Measurements from ENCODE around the gene DYRK4. TPM values are rescaled to one million over a fixed set of nuclear protein-coding genes. Genes with fewer than 3 reads are reported as not detected.

DYRK4 gene
- polyA plus RNA-seq, 3 donors, result 17.4 to 26.9 (median 22.4) TPM

- Histone ChIP-seq H3K4me1 (ENCODE audit: control insufficient read depth in 1 of 2, insufficient read depth in 2 of 2, low read length in 2 of 2) (no peaks in the 10 kb centered on the region), H3K4me2 (replicated peaks; ENCODE audit: extremely low read depth, low read length, poor library complexity, severe bottlenecking) (no peak overlapping the region), H3K9me3 (replicated peaks in 1 of 2; ENCODE audit: control insufficient read depth in 1 of 2, insufficient read depth in 1 of 2, low read length in 2 of 2) (no peaks in the 10 kb centered on the region), H3K4me3 (replicated peaks in 1 of 3; ENCODE audit: low read depth in 2 of 3, low read length in 3 of 3) (no peak overlapping the region), H3K36me3 (replicated peaks in 1 of 2; ENCODE audit: control insufficient read depth in 1 of 2, insufficient read depth in 2 of 2, low read length in 2 of 2) (peaks cover 36 to 53% of the 10 kb centered on the region in 2 donors), H3K9ac (ENCODE audit: insufficient read depth, low read length, poor library complexity, severe bottlenecking) (no peak overlapping the region), H2AFZ (ENCODE audit: insufficient read depth, low read depth, low read length, poor library complexity, severe bottlenecking) (no peak overlapping the region), H3K27ac (ENCODE audit: low read depth in 1 of 2, low read length in 2 of 2) (no peak overlapping the region), H3K79me2 (ENCODE audit: insufficient read depth, low read length) (no peaks in the 10 kb centered on the region), H4K20me1 (ENCODE audit: insufficient read depth, low read length) (no peaks in the 10 kb centered on the region), H3K27me3 (ENCODE audit: control insufficient read depth in 2 of 2, insufficient read depth in 2 of 2, low read length in 2 of 2) (no peaks in the 10 kb centered on the region)
- Mint-ChIP-seq H3K9me3 (no peaks in the 10 kb centered on the region), H3K27me3 (ENCODE audit: low read depth in 3 of 3) (peaks cover 0 to 2% (median 0%) of the 10 kb centered on the region in 3 donors), H3K36me3 (peaks cover 39 to 40% of the 10 kb centered on the region in 2 donors), H3K4me1 (no peaks in the 10 kb centered on the region), H3K27ac (no peak overlapping the region), H3K4me3 (no peak overlapping the region)
- TF ChIP-seq CTCF (IDR thresholded peaks at IDR 0.05), result no peak
- WGBS (ENCODE audit: insufficient coverage), result 94% methylated on average over 2 of the region's 9 CpGs
- DNase-seq, result no peak
- intact Hi-C loops (cut with micrococcal nuclease), result no loop called here
Observed at GRCh38 chr12:4615667-4616066, 53.7 kb downstream of the DYRK4 start.

GRCh38 chr12:4621511-4621910, 59.5 kb downstream of the DYRK4 start:
- Histone ChIP-seq H3K79me2 (ENCODE audit: insufficient read depth, low read length) (no peaks in the 10 kb centered on the region), H4K20me1 (ENCODE audit: insufficient read depth, low read length) (no peaks in the 10 kb centered on the region), H3K27me3 (ENCODE audit: control insufficient read depth in 2 of 2, insufficient read depth in 2 of 2, low read length in 2 of 2) (no peaks in the 10 kb centered on the region), H3K4me2 (replicated peaks; ENCODE audit: extremely low read depth, low read length, poor library complexity, severe bottlenecking) (no peak overlapping the region), H3K9me3 (replicated peaks in 1 of 2; ENCODE audit: control insufficient read depth in 1 of 2, insufficient read depth in 1 of 2, low read length in 2 of 2) (no peaks in the 10 kb centered on the region), H3K27ac (ENCODE audit: low read depth in 1 of 2, low read length in 2 of 2) (no peak overlapping the region), H3K36me3 (replicated peaks in 1 of 2; ENCODE audit: control insufficient read depth in 1 of 2, insufficient read depth in 2 of 2, low read length in 2 of 2) (no peaks in the 10 kb centered on the region), H3K4me1 (ENCODE audit: control insufficient read depth in 1 of 2, insufficient read depth in 2 of 2, low read length in 2 of 2) (no peaks in the 10 kb centered on the region), H3K9ac (ENCODE audit: insufficient read depth, low read length, poor library complexity, severe bottlenecking) (no peak overlapping the region), H3K4me3 (replicated peaks in 1 of 3; ENCODE audit: low read depth in 2 of 3, low read length in 3 of 3) (no peak overlapping the region), H2AFZ (ENCODE audit: insufficient read depth, low read depth, low read length, poor library complexity, severe bottlenecking) (no peak overlapping the region)
- TF ChIP-seq CTCF (IDR thresholded peaks at IDR 0.05), result no peak
- H3K27me3 Mint-ChIP-seq (ENCODE audit: low read depth in 3 of 3), result peaks cover 2 to 8% (median 3%) of the 10 kb centered on the region in 3 donors
- H3K27ac Mint-ChIP-seq, result no peak overlapping the region
- no peak overlapping the region for H3K4me3 Mint-ChIP-seq
- DNase-seq, result no peak
- intact Hi-C loops (cut with micrococcal nuclease), result no loop called here
- WGBS (ENCODE audit: insufficient coverage), result no CpG with 5 or more reads among the region's 3 CpGs
- no peaks in the 10 kb centered on the region for H3K36me3 Mint-ChIP-seq
- no peaks in the 10 kb centered on the region for H3K4me1 Mint-ChIP-seq
- peaks cover 0 to 4% (median 0%) of the 10 kb centered on the region in 7 donors for H3K9me3 Mint-ChIP-seq

Measured in CD14-positive monocyte (primary cell).